Keratinocyte (primary cell): Measurements from ENCODE around the gene SGMS2.

ENCODE experiments used
- CTCF ChIP-seq, 3 experiments: IDR thresholded peaks in 1 of 3; conservative IDR thresholded peaks in 1 of 3; optimal IDR thresholded peaks in 1 of 3; 2 replicates in 2 of 3; 3 replicates in 1 of 3; pipeline versions ENCODE3 to v1.5.1; 2011; ENCODE audit warnings: low read length in 3 of 3, mild to moderate bottlenecking in 3 of 3, moderate library complexity in 2 of 3, control low read depth in 1 of 3, inconsistent platforms in 1 of 3; ENCODE audit not compliant: insufficient read depth in 2 of 3; ENCODE audit errors: extremely low read depth in 1 of 3
- EZH2 ChIP-seq: IDR thresholded peaks from one replicate; pipeline ENCODE4 v1.6.1; 2012; ENCODE audit warnings: inconsistent platforms, mild to moderate bottlenecking, low read length, moderate library complexity

GRCh38 chr4:107950746-107951540 lies 126.2 kb downstream of the SGMS2 start:
- no peak for TF ChIP-seq CTCF (optimal IDR thresholded peaks at IDR 0.05 in 1 of 3, IDR thresholded peaks at IDR 0.05 in 1 of 3, conservative IDR thresholded peaks at IDR 0.05 in 1 of 3; ENCODE audit: extremely low read depth in 1 of 3, insufficient read depth in 2 of 3, low read length in 3 of 3)
- TF ChIP-seq EZH2, result no peak
